Right lobe of liver (tissue), 6 donors: ENCODE results near the gene TPD52L2. TPM values are rescaled to one million over a fixed set of nuclear protein-coding genes. Genes with fewer than 3 reads are reported as not detected.
A peak's percentile ranks its signal among the peaks of the same experiment; 100 is the strongest.
"Not testable (repeated sequence)": the region's sequence is repeated elsewhere in the genome, so short reads cannot be mapped to it uniquely, and the experiment has no call there.

Source experiments
- ATAC-seq, 4 donors: fragments of 200-7000 bp; cut with Tn5 transposase; one replicate each; pipeline ENCODE4 v1.9.1; 2020; ENCODE audit warnings: mild to moderate bottlenecking in 4 of 4, moderate library complexity in 4 of 4
- DNase-seq, 3 donors: peaks; one replicate each; pipeline ENCODE4 v3.0.0-alpha.2; 2020
- H3K27ac ChIP-seq, 3 donors: fragments of 200-600 bp; one replicate each; pipeline ENCODE4 v1.8.0; 2022
- H3K27me3 ChIP-seq, 2 donors: fragments of 200-600 bp; one replicate each; pipeline ENCODE4 v1.8.0; 2022
- H3K36me3 ChIP-seq, 4 donors: fragments of 200-600 bp; sonication (generic) in 1 of 4; one replicate each; pipeline versions ENCODE4 v1.5.1 to v1.8.0; 2017 to 2022; ENCODE audit warnings: control low read depth in 1 of 4
- H3K4me1 ChIP-seq, 4 donors: fragments of 200-600 bp; sonication (generic) in 1 of 4; one replicate each; pipeline versions ENCODE4 v1.5.1 to v1.8.0; 2017 to 2022; ENCODE audit warnings: control low read depth in 1 of 4
- H3K4me3 ChIP-seq, 3 donors: fragments of 200-600 bp; one replicate each; pipeline ENCODE4 v1.8.0; 2022
- H3K9me3 ChIP-seq, 4 donors: fragments of 200-600 bp; sonication (generic) in 1 of 4; one replicate each; pipeline versions ENCODE4 v1.5.1 to v1.8.0; 2017 to 2022; ENCODE audit warnings: control low read depth in 1 of 4
- POLR2A ChIP-seq: fragments of 450-650 bp; IDR thresholded peaks from one replicate; pipeline ENCODE4 v1.6.1; 2017; ENCODE audit warnings: antibody characterized with exemption, mild to moderate bottlenecking
- WGBS: methylation state at CpG from one replicate; pipeline ENCODE4 v1.1.6; 2018; ENCODE audit warnings: low coverage, low lambda C conversion rate; ENCODE audit not compliant: insufficient coverage; ENCODE audit errors: missing lambda C conversion rate; 5-methylcytosine and 5-hydroxymethylcytosine counted together
- intact Hi-C, 2 donors: fragments of 100-400 bp; cut with DNase I; formaldehyde crosslinking; loops; one replicate each; pipeline versions ENCODE4 v1.11.2 to v1.14.1; 2022
- total RNA-seq, 6 experiments: library from RNA; depleted of rRNA in 2 of 6; stranded (reverse); fragments of >200 nt in 2 of 6; fragmentation: NEBNext Ultra II Directional in 3 of 6; extraction: Animal tissue kit (Norgen Biotek cat#: 25700) in 3 of 6; gene quantifications; one replicate each; pipeline versions ENCODE4 v1.1.0 to v1.2.4, GENCODE V29; 2016 to 2023
- TF ChIP-seq, protein P1 (sequence below), 4 donors: fragments of 200-600 bp in 3 of 4; fragments of 450-650 bp in 1 of 4; IDR thresholded peaks; one replicate each; pipeline versions ENCODE4 v1.5.1 to v1.8.0; 2016 to 2022; ENCODE audit warnings: antibody characterized with exemption in 4 of 4, mild to moderate bottlenecking in 2 of 4
- donor health status: DM: no; HTN: yes; CAD: no.
- donor health status: DM: no; HTN: no; CAD: no.
- donor health status: DM: no; HTN: no; CAD: no.
- donor health status: DM: no; HTN: yes; CAD: no.
- donor health status: DM: no; HTN: yes; CAD: no.

TPD52L2 gene
- total RNA-seq, 6 experiments from 2014 or later = 20.1 to 46.8 (median 30.5) TPM

DNA sequence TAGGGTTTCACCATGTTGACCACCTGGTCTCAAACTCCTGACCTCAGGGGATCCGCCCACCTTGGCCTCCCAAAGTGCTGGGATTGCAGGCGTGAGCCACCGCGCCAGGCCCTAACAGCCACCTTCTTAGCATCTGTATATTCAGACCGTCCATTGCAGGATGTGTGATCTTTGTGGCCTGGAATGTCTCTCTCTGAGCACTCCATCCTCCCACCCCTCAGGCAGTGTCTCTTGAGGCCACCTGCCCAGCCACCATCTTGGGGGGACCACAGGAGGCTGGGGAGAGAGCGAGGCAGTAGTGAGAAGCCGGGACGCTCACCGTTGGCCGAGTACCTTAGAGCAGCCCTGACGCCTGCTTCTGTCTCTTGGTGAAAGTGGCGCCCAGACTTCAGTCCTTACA, 48.7 kb downstream of the TPD52L2 start:
- Histone ChIP-seq H3K27ac (no peak overlapping the region), H3K9me3 (no peaks in the 10 kb centered on the region), H3K36me3 (no peaks in the 10 kb centered on the region), H3K4me1 (peaks cover 0 to 6% (median 0%) of the 10 kb centered on the region in 4 donors), H3K27me3 (no peaks in the 10 kb centered on the region), H3K4me3 (no peak overlapping the region)
- WGBS = 93% methylated on average over 10 of the region's 12 CpGs
- DNase-seq (no peak), ATAC-seq (no peak)
- TF ChIP-seq POLR2A = no peak
- TF ChIP-seq, protein P1, sequence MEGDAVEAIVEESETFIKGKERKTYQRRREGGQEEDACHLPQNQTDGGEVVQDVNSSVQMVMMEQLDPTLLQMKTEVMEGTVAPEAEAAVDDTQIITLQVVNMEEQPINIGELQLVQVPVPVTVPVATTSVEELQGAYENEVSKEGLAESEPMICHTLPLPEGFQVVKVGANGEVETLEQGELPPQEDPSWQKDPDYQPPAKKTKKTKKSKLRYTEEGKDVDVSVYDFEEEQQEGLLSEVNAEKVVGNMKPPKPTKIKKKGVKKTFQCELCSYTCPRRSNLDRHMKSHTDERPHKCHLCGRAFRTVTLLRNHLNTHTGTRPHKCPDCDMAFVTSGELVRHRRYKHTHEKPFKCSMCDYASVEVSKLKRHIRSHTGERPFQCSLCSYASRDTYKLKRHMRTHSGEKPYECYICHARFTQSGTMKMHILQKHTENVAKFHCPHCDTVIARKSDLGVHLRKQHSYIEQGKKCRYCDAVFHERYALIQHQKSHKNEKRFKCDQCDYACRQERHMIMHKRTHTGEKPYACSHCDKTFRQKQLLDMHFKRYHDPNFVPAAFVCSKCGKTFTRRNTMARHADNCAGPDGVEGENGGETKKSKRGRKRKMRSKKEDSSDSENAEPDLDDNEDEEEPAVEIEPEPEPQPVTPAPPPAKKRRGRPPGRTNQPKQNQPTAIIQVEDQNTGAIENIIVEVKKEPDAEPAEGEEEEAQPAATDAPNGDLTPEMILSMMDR (IDR thresholded peaks at IDR 0.05) = no peak
- intact Hi-C loops = no loop called here

DNA sequence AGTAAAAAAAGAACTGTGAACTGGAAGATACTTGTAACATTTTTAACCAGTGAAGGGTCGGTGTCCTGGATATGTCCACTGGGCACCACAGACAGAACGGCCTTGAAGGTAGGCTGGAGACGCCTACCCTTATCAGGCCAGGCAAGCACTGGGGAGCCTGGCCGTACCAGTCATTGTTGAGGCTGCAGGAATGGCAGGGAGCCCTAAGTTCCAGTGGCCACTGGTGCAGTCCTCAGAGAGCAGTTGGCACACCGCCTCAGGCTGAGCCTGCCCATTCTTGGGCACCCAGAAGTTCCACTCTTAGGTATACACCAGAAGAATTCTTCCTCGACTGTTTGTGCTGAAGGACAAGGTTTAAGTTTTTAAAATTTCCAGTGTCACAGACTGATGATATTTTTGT, 50.4 kb downstream of the TPD52L2 start:
- DNase-seq = no peak
- intact Hi-C loops = no loop called here

DNA sequence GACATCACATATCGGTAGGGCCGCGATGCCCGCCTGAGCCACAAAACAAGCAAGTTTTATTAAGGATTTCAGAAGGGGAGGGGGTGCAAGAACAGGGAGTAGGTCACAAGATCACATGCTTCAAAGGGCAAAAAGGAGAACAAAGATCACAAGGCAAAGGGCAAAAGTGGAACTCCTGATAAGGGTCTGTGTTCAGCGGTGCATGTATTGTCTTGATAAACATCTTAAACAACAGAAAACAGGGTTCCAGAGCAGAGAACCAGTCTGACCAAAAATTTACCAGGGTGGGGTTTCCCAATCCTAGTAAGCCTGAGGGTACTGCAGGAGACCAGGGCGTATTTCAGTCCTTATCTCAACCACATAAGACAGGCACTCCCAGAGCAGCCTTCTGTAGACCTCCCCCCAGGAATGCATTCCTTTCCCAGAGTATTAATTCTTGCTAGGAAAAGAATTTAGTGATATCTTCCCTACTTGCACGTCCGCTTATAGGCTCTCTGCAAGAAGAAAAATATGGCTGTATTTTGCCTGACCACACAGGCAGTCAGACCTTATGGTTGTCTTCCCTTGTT, 51.4 kb downstream of the TPD52L2 start:
- H3K36me3 ChIP-seq, H3K4me1 ChIP-seq, H3K27ac ChIP-seq, H3K9me3 ChIP-seq, H3K27me3 ChIP-seq, DNase-seq, intact Hi-C loops, ATAC-seq, H3K4me3 ChIP-seq: not testable (repeated sequence)
- WGBS = 85% methylated on average over 7 of the region's 8 CpGs

More for the DNA sequence above, 50.4 kb downstream of the TPD52L2 start:
- no peaks in the 10 kb centered on the region for H3K9me3 ChIP-seq
- H3K36me3 ChIP-seq = no peaks in the 10 kb centered on the region
- no peak overlapping the region for H3K4me3 ChIP-seq
- H3K27me3 ChIP-seq = no peaks in the 10 kb centered on the region
- no peaks in the 10 kb centered on the region for H3K4me1 ChIP-seq
- WGBS = 85% methylated on average over 6 of the region's 6 CpGs
- TF ChIP-seq, protein P1 (IDR thresholded peaks at IDR 0.05) = no peak
- no peak for TF ChIP-seq POLR2A
- no peak overlapping the region for H3K27ac ChIP-seq
- ATAC-seq = peak in 2 of 4 donors; percentile 18 to 33

DNA sequence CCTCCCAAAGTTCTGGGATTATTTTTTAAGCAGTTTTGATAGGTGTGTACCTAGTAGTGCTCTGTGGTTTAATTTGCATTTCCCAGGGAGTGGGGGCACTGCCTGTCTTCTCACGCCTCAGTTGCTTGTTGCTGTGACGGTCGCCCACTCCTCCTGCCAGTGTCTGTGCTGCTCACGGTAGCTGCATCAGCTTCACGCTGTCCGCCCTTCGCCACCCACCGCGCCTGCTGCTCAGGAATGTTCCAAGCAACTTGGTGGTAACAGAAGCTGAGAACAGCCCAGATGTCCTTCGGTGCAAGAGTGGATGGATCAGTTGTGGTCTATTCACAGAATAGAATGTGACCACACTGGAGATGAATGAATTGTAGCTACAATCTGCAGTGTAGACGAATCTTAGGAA, 52.7 kb downstream of the TPD52L2 start:
- H3K27ac ChIP-seq = no peak overlapping the region
- 76% methylated on average over 2 of the region's 11 CpGs for WGBS

DNA sequence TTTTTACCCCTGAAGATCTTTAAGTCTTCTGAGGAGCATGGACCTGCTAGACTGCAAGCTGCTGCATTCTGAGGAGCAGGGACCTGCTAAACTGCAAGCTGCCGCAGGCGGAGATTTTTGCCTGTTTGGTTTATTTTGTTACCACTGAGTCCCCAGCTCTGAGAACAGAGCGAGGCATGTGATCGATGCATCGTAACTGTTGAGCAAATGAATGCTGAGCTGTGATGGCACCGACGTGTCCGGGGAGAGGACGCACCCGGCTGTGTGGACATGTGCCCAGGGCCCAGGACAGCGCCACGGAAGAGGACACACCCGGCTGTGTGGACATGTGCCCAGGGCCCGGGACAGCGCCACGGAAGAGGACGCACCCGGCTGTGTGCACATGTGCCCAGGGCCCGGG, 54.1 kb downstream of the TPD52L2 start:
- ATAC-seq = no peak
- H3K27me3 ChIP-seq = no peaks in the 10 kb centered on the region
- no peaks in the 10 kb centered on the region for H3K9me3 ChIP-seq
- DNase-seq = no peak
- intact Hi-C loops = no loop called here
- no peaks in the 10 kb centered on the region for H3K4me1 ChIP-seq
- peaks cover 0 to 2% (median 0%) of the 10 kb centered on the region in 4 donors for H3K36me3 ChIP-seq
- TF ChIP-seq, protein P1 (IDR thresholded peaks at IDR 0.05) = no peak
- no peak overlapping the region for H3K27ac ChIP-seq
- H3K4me3 ChIP-seq = no peak overlapping the region
- WGBS = 90% methylated on average over 12 of the region's 19 CpGs

More for the DNA sequence above, 52.7 kb downstream of the TPD52L2 start:
- DNase-seq (no peak), ATAC-seq (no peak)
- no peaks in the 10 kb centered on the region for H3K27me3 ChIP-seq
- no peaks in the 10 kb centered on the region for H3K9me3 ChIP-seq
- intact Hi-C loops = no loop called here
- no peaks in the 10 kb centered on the region for H3K4me1 ChIP-seq
- TF ChIP-seq, protein P1 (IDR thresholded peaks at IDR 0.05) = no peak
- TF ChIP-seq POLR2A = no peak
- peaks cover 0 to 2% (median 0%) of the 10 kb centered on the region in 4 donors for H3K36me3 ChIP-seq
- no peak overlapping the region for H3K4me3 ChIP-seq
